Osteoblast (primary cell): ENCODE results near the gene BAIAP2. TPM values are rescaled to one million over a fixed set of nuclear protein-coding genes. Genes with fewer than 3 reads are reported as not detected.

Source experiments
- DNase-seq: peaks from one replicate; pipeline ENCODE4 v3.0.0; 2011; ENCODE audit warnings: low spot score, mixed read lengths; ENCODE audit not compliant: insufficient read length; ENCODE audit errors: missing footprints
- H2AFZ ChIP-seq: 2 replicates; pipeline ENCODE4 v1.6.0; 2011; ENCODE audit warnings: mild to moderate bottlenecking, low read length
- H3K27ac ChIP-seq: 2 replicates; pipeline ENCODE4 v1.5.1; 2011; ENCODE audit warnings: mild to moderate bottlenecking, low read depth, low read length, moderate library complexity
- H3K27me3 ChIP-seq: 2 replicates; pipeline ENCODE4 v1.6.0; 2012; ENCODE audit warnings: mild to moderate bottlenecking, control low read depth, inconsistent platforms, low read length, moderate library complexity; ENCODE audit not compliant: insufficient read depth
- H3K36me3 ChIP-seq: 2 replicates; pipeline ENCODE4 v1.5.1; 2011; ENCODE audit warnings: mild to moderate bottlenecking, low read length, control low read depth, moderate library complexity; ENCODE audit not compliant: insufficient read depth
- H3K4me1 ChIP-seq: 2 replicates; pipeline ENCODE4 v1.5.1; 2011; ENCODE audit warnings: mild to moderate bottlenecking, low read length, control low read depth, moderate library complexity; ENCODE audit not compliant: insufficient read depth
- H3K4me2 ChIP-seq: 2 replicates; pipeline ENCODE4 v1.6.0; 2011; ENCODE audit warnings: mild to moderate bottlenecking, low read length; ENCODE audit not compliant: insufficient read depth
- H3K4me3 ChIP-seq: fragments of 200-600 bp; sonication (generic); 3 replicates; pipeline ENCODE4 v1.5.1; 2012; ENCODE audit warnings: mild to moderate bottlenecking, low read length, inconsistent platforms; ENCODE audit not compliant: insufficient read depth
- H3K79me2 ChIP-seq: 2 replicates; pipeline ENCODE4 v1.6.0; 2012; ENCODE audit warnings: mild to moderate bottlenecking, low read length, control low read depth, inconsistent platforms; ENCODE audit not compliant: insufficient read depth
- H3K9me3 ChIP-seq: 2 replicates; pipeline ENCODE4 v1.5.1; 2011; ENCODE audit warnings: low read depth, low read length, control low read depth
- H4K20me1 ChIP-seq: 2 replicates; pipeline ENCODE4 v1.6.0; 2012; ENCODE audit warnings: mild to moderate bottlenecking, low read length, control low read depth; ENCODE audit not compliant: insufficient read depth
- total RNA-seq: library from RNA; depleted of rRNA; stranded (reverse); fragments of >200 nt; gene quantifications from 2 replicates; pipeline ENCODE4 v1.2.3, GENCODE V29; 2012
- TF ChIP-seq, protein P1 (sequence below): IDR thresholded peaks from 2 replicates; pipeline ENCODE4 v1.5.1; 2011; ENCODE audit warnings: mild to moderate bottlenecking, low read depth, low read length, moderate library complexity; ENCODE audit errors: extremely low read depth

The BAIAP2 gene
- total RNA-seq, 1 donor: 15.6 TPM

DNA sequence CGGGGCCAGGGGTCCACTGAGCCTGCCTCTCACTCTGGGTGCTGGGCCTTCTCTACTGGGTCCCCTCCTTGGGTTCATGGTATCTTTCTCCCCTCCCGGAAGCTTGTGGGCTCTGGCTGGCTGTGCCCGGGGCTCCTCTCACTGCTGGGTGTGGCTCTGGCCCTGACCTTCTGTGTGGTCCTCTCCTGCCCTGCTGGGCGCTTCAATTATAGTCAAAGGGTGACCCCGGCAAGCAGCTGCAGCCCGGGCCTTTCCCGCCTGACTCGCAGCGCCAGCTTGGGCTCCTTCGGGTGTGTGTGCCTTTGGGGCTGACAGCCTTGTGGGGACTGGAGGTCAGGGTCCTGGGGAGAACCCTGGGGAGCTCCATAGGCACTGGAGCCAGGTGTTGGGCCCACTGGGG is 76.1 kb downstream of the BAIAP2 start:
- DNase-seq: no peak
- H3K27me3 ChIP-seq: no peaks in the 10 kb centered on the region
- no peak overlapping the region for H3K4me2 ChIP-seq
- H4K20me1 ChIP-seq: peaks cover 3% of the 10 kb centered on the region
- TF ChIP-seq, protein P1, sequence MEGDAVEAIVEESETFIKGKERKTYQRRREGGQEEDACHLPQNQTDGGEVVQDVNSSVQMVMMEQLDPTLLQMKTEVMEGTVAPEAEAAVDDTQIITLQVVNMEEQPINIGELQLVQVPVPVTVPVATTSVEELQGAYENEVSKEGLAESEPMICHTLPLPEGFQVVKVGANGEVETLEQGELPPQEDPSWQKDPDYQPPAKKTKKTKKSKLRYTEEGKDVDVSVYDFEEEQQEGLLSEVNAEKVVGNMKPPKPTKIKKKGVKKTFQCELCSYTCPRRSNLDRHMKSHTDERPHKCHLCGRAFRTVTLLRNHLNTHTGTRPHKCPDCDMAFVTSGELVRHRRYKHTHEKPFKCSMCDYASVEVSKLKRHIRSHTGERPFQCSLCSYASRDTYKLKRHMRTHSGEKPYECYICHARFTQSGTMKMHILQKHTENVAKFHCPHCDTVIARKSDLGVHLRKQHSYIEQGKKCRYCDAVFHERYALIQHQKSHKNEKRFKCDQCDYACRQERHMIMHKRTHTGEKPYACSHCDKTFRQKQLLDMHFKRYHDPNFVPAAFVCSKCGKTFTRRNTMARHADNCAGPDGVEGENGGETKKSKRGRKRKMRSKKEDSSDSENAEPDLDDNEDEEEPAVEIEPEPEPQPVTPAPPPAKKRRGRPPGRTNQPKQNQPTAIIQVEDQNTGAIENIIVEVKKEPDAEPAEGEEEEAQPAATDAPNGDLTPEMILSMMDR: no peak
- H3K4me1 ChIP-seq: no peaks in the 10 kb centered on the region
- no peaks in the 10 kb centered on the region for H3K9me3 ChIP-seq
- no peak overlapping the region for H2AFZ ChIP-seq
- no peak overlapping the region for H3K4me3 ChIP-seq
- H3K27ac ChIP-seq: no peak overlapping the region
- no peaks in the 10 kb centered on the region for H3K36me3 ChIP-seq
- H3K79me2 ChIP-seq: no peaks in the 10 kb centered on the region

DNA sequence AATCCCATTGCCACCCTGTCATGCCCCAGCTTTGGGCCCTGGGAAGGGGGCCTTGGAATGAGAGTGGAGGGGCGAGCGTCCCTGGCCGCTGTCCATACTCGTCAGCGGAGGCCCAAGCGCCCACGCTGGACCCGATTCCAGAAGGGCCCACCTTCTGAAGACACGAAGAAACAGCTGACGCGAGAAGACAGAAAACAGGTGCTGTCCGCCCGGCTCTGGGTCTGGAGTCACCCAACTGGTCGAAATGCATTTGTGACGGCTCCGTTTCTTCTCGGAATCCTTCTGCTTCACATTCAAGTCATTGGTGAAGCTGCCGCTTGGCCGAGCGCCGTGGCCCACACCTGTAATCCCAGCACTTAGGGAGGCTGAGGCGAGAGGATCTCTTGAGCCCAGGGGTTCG is 77.5 kb downstream of the BAIAP2 start:
- DNase-seq: no peak
- no peaks in the 10 kb centered on the region for H3K36me3 ChIP-seq
- H2AFZ ChIP-seq: no peak overlapping the region
- no peak overlapping the region for H3K27ac ChIP-seq
- no peaks in the 10 kb centered on the region for H3K27me3 ChIP-seq
- no peaks in the 10 kb centered on the region for H3K9me3 ChIP-seq
- H3K4me2 ChIP-seq: no peak overlapping the region
- H4K20me1 ChIP-seq: peaks cover 3% of the 10 kb centered on the region
- no peaks in the 10 kb centered on the region for H3K79me2 ChIP-seq
- H3K4me3 ChIP-seq: no peak overlapping the region
- no peaks in the 10 kb centered on the region for H3K4me1 ChIP-seq
- TF ChIP-seq, protein P1: no peak

DNA sequence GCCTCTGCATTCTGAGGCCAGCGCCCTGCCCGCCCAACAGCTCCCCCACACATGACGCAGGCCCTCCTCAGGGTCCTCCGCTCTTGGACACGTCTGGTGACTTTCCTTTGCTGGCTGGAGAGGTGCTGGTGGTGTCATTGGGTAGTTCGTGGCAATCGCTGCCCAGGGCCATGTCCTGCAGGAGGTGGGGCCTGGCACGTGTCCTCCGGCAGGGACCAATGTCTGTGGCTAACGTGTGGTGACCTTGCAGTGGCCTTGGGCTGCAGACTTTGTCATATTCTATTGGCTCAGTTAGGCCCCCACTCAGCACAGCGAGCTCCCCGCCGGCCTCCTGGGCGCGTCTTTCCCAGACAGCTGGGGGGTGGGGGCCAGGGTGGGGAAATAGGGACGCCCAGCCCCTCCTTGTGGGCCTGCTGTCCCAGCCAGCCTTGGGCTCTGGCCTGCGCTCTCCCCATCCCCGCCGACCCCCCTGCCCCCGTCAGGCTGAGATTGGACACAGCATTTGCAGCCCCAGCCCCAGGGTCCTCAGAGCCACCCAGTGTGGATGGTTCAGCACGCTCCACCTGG is 78.3 kb downstream of the BAIAP2 start:
- Histone ChIP-seq H3K9me3 (no peaks in the 10 kb centered on the region), H3K27me3 (no peaks in the 10 kb centered on the region), H3K4me3 (no peak overlapping the region), H3K79me2 (no peaks in the 10 kb centered on the region), H2AFZ (no peak overlapping the region), H3K4me2 (no peak overlapping the region), H3K4me1 (no peaks in the 10 kb centered on the region), H4K20me1 (peaks cover 3% of the 10 kb centered on the region), H3K27ac (no peak overlapping the region), H3K36me3 (no peaks in the 10 kb centered on the region)
- TF ChIP-seq, protein P1: no peak
- no peak for DNase-seq

DNA sequence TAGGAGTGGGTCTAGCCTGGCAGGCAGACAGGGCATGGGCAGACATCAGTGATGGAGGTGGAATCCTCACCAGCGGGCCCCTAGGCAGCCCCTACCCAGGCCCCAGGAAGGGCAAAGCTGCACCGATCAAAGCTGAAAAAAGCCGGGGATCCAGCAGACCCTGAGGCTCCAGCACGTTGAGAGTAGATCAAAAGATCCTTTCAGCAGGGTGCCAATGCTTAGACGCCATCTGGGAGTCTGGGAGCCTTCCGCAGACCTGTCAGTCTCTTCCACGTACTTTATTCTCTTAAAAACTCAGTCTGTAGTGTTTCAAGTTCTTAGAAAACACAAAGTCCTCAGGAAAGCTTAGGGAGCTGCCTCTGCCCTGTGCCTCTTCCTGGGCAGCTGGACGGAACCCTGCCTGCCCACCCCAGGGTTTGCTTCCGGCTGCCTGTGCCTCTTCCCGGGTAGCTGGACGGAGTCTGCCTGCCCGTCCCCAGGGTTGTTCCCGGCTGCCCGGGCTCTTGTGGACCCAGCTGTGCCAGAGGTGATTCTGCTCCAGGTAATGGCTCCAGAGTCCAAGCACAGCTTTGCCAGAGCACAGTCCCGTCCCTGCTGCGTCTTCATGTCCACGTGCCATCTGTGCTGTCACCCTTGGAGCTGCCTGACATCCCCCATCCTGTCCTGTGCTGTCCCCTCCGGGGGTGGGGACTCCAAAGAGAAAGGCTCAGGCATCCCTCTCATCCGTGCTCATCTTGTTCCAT is 79.6 kb downstream of the BAIAP2 start:
- H3K36me3 ChIP-seq: no peaks in the 10 kb centered on the region
- no peaks in the 10 kb centered on the region for H3K9me3 ChIP-seq
- no peak for DNase-seq
- no peaks in the 10 kb centered on the region for H3K79me2 ChIP-seq
- H3K27me3 ChIP-seq: no peaks in the 10 kb centered on the region
- H3K4me3 ChIP-seq: no peak overlapping the region
- peaks cover 3% of the 10 kb centered on the region for H4K20me1 ChIP-seq
- TF ChIP-seq, protein P1: no peak
- H3K4me2 ChIP-seq: no peak overlapping the region
- H2AFZ ChIP-seq: no peak overlapping the region
- H3K4me1 ChIP-seq: no peaks in the 10 kb centered on the region
- H3K27ac ChIP-seq: no peak overlapping the region
